Measurements from ENCODE around the gene ABI3BP.

DNA sequence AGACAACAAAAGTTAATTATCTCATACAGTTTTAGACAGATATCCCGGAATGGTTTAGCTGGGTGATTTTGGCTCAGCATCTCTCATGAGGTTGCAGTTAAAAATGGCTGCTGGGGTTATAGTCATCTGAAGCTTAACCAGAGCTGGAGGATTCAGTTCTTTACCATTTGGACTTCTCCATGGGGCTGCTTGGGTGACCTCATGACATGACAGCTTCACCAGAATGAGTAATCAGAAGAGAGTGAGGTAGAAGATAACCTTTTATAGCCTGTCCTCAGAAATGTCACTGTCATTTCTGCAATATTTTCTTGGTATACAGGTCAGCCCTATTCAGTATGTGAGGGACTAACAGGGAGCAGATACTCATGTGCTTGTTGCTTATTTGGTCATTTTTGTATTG lies 253.0 kb downstream of the ABI3BP start:
- no peak for TF ChIP-seq CTCF (IDR thresholded peaks at IDR 0.05; ENCODE audit: low read length)
- no peak for TF ChIP-seq EZH2 (optimal IDR thresholded peaks at IDR 0.05; ENCODE audit: low read depth, low read length)
- TF ChIP-seq EZH2phosphoT487 (IDR thresholded peaks at IDR 0.05; ENCODE audit: low read length), result no peak

All from MM.1S (cell line).